ENCODE data around the gene FABP2. TPM values are rescaled to one million over a fixed set of nuclear protein-coding genes. Genes with fewer than 3 reads are reported as not detected.

The FABP2 gene
- total and polyA plus RNA-seq, 2 of the 8 experiments (the other 6 are each of a cell fraction or from before 2014, with no cell fraction given) = not detected

DNA sequence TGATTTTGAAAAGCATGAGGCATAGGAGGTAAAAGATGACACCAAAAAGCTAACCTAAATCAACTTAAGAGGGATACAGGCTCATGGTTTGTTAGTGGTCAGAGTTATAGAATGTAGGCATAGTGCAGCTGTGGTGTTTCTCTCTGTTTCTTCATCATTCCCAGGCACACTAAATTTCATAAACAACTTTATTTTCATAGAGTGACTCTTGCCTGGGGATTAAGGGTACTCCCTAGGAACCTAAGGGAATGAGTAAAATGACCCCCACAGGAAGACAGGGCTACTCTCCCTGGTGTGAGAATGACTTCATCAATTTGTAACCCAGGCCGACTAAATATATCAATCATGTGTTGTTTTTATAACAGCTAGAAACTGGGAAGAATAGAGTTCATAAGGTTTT lies 11.1 kb downstream of the FABP2 start:
- H3K4me3 ChIP-seq (ENCODE audit: extremely low read depth in 1 of 4, insufficient read depth in 2 of 4, low read depth in 3 of 4, low read length in 4 of 4) = no peak overlapping the region
- no peak overlapping the region for H3K14ac ChIP-seq (ENCODE audit: insufficient read length)
- no peaks in the 10 kb centered on the region for H3K79me2 ChIP-seq (ENCODE audit: control insufficient read depth in 1 of 2, insufficient read depth in 2 of 2, low read length in 2 of 2)
- FAIRE-seq (no peak), DNase-seq (ENCODE audit: low read depth in 1 of 2, low spot score in 2 of 2) (no peak)
- H4K20me1 ChIP-seq (replicated peaks in 1 of 2; ENCODE audit: control insufficient read depth in 1 of 2, insufficient read depth in 2 of 2, low read length in 2 of 2) = no peaks in the 10 kb centered on the region
- ChIA-PET POLR2A (ENCODE audit: partially characterized antibody) (interaction anchor here (0.8 kb wide), 1 partner anchor 10 kb away, joined by 3 read pairs; a partner anchor contains a TSS), CTCF (ENCODE audit: partially characterized antibody) (interaction anchor here (0.5 to 1.9 kb wide), 4 partner anchors 179 to 249 kb away, joined by 3 to 7 read pairs (median 4); no protein-coding TSS in a partner anchor)
- no peak overlapping the region for H2BK12ac ChIP-seq (ENCODE audit: low read depth, low read length)
- H3K23me2 ChIP-seq (ENCODE audit: low read depth, low read length) = no peaks in the 10 kb centered on the region
- no peak overlapping the region for H4K5ac ChIP-seq (ENCODE audit: insufficient read length, low read depth, low read length)
- no peaks in the 10 kb centered on the region for H3K27me3 ChIP-seq (replicated peaks in 1 of 4; ENCODE audit: control insufficient read depth in 3 of 4, extremely low read depth in 1 of 4, insufficient read depth in 3 of 4, low read length in 3 of 4)
- no peak overlapping the region for H4K91ac ChIP-seq (replicated peaks; ENCODE audit: insufficient read length, low read length)
- H3K79me1 ChIP-seq (ENCODE audit: low read depth, low read length) = no peaks in the 10 kb centered on the region
- H3K9ac ChIP-seq (replicated peaks in 1 of 4; ENCODE audit: extremely low read depth in 1 of 4, low read depth in 3 of 4, low read length in 3 of 4) = no peak overlapping the region
- WGBS, 2 experiments (ENCODE audit: extremely low coverage in 1 of 2, insufficient coverage in 1 of 2, insufficient read length in 1 of 2, insufficient replicate concordance in 2 of 2, low coverage in 1 of 2, low lambda C conversion rate in 2 of 2, missing lambda C conversion rate in 1 of 2) = 86% methylated on average over 1 of the region's 1 CpG; no CpG with 5 or more reads in 1 of the 2 experiments
- H3K4me1 ChIP-seq (replicated peaks in 1 of 4; ENCODE audit: control insufficient read depth in 3 of 4, insufficient read depth in 4 of 4, low read length in 3 of 4) = no peaks in the 10 kb centered on the region
- H2BK20ac ChIP-seq (ENCODE audit: low read length) = no peak overlapping the region
- H3K36me3 ChIP-seq (ENCODE audit: control insufficient read depth in 2 of 4, insufficient read depth in 4 of 4, low read length in 3 of 4) = no peaks in the 10 kb centered on the region
- H3K56ac ChIP-seq (replicated peaks; ENCODE audit: insufficient read length, low read depth, low read length) = no peak overlapping the region
- no peak overlapping the region for H3K18ac ChIP-seq (ENCODE audit: extremely low read depth, low read length)
- H3K4ac ChIP-seq (replicated peaks; ENCODE audit: insufficient read length, low read depth, low read length) = no peak overlapping the region
- TF ChIP-seq EZH2 (IDR thresholded peaks at IDR 0.05; ENCODE audit: low read depth, low read length, severe bottlenecking) (no peak), ZNF274 (IDR thresholded peaks at IDR 0.05; ENCODE audit: borderline replicate concordance, extremely low read depth, low read length) (no peak), NRF1 (IDR thresholded peaks at IDR 0.05; ENCODE audit: low read depth, low read length) (no peak), YY1 (IDR thresholded peaks at IDR 0.05; ENCODE audit: low read depth, low read length) (no peak), EGR1 (IDR thresholded peaks at IDR 0.05; ENCODE audit: borderline replicate concordance, low read depth, low read length) (no peak), RNF2 (IDR thresholded peaks at IDR 0.05; ENCODE audit: borderline replicate concordance, low read depth, low read length, missing control alignments, poor library complexity, severe bottlenecking) (no peak)
- TF ChIP-seq, protein P1, sequence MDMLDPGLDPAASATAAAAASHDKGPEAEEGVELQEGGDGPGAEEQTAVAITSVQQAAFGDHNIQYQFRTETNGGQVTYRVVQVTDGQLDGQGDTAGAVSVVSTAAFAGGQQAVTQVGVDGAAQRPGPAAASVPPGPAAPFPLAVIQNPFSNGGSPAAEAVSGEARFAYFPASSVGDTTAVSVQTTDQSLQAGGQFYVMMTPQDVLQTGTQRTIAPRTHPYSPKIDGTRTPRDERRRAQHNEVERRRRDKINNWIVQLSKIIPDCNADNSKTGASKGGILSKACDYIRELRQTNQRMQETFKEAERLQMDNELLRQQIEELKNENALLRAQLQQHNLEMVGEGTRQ (IDR thresholded peaks at IDR 0.05; ENCODE audit: low read length) = no peak
- H3K4me2 ChIP-seq (ENCODE audit: insufficient read depth in 1 of 2, low read depth in 2 of 2, low read length in 2 of 2) = no peak overlapping the region
- no peak overlapping the region for H2AFZ ChIP-seq (ENCODE audit: low read length)
- H3K27ac ChIP-seq (ENCODE audit: low read depth, low read length) = no peak overlapping the region
- H2BK5ac ChIP-seq (ENCODE audit: low read depth, low read length) = no peak overlapping the region
- H3K9me3 ChIP-seq (ENCODE audit: insufficient read depth in 2 of 2, low read depth in 1 of 2, low read length in 1 of 2) = no peaks in the 10 kb centered on the region
- H3K23ac ChIP-seq (ENCODE audit: insufficient read length) = no peak overlapping the region
- no peak overlapping the region for H2BK15ac ChIP-seq (ENCODE audit: low read length)
- H2BK120ac ChIP-seq (replicated peaks; ENCODE audit: low read depth, low read length) = no peak overlapping the region
- no peak overlapping the region for H4K8ac ChIP-seq (ENCODE audit: extremely low read depth, insufficient read depth, low read length)
- H2AK5ac ChIP-seq (ENCODE audit: low read depth, low read length) = no peak overlapping the region

All from H1 (cell line).